HG03066 (cell line): ENCODE measurements around the gene SNX12.
A peak's percentile ranks its signal among the peaks of the same experiment; 100 is the strongest.
"Not testable (repeated sequence)": the region's sequence is repeated elsewhere in the genome, so short reads cannot be mapped to it uniquely, and the experiment has no call there.

Experiments
- ATAC-seq: cut with Tn5 transposase; IDR thresholded peaks from one replicate; pipeline ENCODE4 v1.9.1; 2021; ENCODE audit warnings: low read depth; ENCODE audit not compliant: unreplicated experiment

SNX12 gene

DNA sequence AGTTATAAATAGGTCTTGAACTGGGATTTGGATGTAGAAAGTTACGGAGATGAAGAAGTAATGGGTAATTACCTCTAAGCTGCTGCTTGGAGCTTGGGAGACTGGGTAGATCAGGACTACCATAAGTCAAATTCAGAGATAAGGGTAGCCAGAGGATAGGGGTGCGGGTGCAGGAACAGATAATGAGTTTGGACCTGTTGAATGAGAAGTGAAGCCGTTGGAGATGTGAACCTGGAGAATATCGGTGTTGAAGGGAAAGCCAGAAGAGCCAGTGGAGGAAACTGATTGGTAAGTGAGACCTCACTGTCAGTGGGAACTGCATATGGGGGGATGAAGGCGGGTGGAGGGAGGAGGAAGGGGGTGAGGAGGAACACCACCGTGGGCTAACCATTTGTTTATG is 26.9 kb upstream of the SNX12 start:
- ATAC-seq: no peak

DNA sequence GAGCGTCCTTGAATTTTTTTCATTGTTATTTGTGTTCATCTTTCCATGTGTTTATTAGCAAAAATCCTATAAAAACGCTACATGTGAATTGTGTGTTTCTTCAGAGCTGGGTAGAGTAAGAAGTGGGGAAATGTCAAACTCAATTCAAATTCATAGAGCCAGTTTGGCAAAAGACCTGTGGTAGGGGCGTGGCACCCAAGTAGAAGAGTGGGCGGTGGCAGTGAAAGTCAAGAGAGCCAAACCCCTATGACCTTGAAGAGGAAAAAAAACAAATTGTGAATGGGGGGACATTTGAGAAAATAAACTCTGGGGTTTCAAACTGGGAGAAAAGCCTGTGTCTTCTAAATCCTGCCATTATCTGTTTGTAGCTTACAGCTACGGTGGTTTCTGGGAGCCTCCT is 23.1 kb upstream of the SNX12 start:
- no peak for ATAC-seq

DNA sequence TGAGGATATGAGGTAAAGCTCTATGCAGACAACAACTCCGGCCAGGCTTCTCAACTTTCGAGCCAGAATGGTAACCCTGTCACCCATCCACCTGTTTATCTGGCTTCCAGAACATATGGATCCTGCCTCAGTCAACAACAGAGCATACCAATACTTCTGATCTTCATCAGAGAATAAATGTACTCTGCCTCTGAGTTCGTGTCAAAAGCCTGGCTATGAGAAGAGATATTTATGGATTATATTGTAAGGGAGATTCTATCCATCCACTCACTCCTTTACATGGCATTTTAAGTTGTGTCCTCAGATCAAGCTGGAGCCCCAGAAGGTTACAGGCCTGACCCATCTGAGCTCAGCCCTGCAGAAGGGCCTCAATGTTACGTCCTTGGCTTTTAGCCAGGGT is 17.8 kb upstream of the SNX12 start:
- no peak for ATAC-seq

DNA sequence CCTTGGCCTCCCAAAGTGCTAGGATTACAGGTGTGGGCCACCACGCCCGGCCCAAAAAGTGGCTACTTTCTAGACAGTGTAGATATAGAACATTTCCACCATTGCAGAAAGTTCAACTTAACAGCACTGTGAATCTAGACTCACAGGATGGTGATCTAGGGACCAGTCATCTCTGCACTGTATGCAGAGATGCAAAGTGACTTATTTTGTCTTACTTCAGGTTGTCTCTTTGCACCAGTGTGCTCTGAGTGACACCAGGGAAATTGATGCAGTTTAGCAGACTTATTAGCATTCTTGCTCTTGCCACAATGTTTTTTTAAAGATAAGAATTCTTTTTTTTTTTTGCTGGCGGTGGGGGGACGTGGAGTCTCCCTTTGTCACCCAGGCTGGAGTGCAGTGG is 14.7 kb upstream of the SNX12 start:
- ATAC-seq: no peak

DNA sequence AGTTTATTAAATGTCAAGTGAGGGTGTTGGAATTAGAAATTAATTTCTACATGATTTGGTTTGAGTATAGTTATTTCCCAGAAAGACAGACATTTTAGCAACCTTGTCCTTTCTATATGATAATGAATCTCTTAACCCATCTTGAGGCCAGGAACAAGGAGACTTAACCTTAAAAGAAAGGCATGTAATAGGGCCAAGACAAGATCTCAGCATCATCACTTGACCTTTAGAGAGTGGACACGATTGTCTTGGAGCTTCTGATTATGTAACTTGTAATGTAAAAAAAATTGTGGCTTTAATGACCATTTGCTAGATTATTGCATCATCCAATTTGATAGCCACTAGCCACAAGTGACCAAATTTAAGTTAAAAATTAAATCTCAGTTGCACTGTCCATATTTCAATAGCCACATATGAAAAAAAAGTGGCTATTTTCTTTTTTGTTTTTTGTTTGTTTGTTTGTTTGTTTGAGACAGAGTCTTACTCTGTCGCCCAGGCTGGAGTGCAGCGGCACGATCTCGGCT is 14.1 kb upstream of the SNX12 start:
- no peak for ATAC-seq

DNA sequence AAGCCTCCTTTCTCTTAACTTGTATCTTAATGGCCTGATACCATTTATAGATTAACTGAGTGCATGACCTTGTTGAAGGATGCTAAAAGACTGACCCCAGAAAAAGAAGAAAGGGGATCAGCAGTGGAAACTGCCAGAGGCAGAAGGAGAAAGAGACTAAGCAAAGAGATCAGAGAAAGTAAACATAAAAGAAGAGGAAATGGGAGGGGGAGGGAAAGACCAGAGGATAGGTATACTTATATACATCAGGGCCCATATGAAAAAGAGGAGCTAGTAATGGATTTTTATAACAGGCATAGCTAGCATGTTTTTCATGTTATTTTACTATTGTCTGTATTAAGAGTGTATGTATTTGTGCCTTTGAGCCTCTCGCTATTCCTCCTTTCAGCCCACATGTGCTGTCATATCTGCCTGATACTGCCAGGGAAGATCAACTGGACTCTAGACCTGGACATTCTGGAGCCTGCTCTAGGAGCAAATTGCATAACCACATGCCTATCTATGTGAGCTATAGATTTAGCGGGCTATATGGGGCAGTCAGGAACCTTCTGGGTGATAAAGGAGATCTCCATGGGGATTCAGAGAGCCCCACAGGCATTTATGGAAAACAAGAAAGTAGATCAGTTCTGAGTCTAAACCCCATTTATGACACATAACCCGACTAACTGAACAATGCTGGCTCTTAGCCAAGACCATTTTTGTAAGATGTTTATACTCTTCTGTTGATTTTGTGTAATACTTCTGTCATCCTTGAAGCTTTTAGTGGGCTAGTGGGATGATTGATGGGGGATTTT is 13.4 kb upstream of the SNX12 start:
- no peak for ATAC-seq

DNA sequence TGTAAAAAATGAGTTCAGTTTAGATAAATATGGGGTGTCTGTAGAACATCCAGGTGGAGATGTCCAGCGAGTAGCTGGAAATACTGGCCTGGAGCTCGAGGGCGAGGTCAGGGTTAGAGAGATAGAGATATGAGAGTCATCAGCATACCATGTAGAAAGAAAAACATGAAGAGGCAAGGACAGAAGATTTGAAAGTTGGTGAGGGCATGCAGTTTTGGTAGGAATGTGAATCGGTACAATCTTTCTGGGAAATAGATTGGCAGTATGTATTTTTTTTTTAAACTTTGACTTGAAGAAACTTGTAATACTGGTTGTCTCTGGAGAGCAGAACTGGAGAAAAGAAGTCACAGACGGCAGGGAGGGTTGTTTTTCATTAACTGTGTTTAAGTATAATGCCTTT is 2.4 kb upstream of the SNX12 start:
- no peak for ATAC-seq

DNA sequence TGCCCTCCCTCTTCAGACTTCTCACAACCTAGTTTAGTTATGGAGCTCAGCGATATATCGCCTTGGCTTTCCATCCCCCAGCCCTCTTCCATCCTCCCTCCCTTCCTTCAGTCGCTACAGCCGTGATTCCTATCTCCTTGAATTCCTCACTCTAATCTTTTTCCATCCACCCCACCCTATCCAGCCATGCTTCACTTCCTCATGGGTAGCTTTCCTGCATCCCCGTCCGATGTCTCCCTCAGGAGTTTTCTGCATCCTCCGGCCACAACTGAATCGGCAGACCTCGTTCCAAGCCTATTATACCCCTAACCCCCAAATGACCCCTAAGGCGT is 456 bp downstream of the SNX12 start:
- peak; percentile 4 for ATAC-seq

DNA sequence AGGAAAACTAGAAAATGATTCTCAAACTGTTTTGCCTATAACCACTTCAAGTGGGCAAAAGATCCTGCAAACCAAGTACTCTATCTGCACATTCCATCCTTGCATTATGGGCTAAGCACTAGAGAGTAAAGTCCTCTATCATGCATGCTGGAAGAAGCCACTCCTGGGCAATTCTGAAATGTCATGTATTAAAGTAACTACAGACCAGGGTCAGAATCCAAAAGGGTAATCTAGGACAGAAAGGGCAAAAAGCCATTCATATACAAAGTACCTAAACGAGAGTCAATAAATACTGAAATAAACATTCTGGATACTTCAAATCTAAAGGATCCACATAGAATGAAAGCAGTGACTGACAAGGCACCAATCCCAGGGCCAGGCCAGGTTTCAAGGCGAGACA is 1.0 kb downstream of the SNX12 start:
- ATAC-seq: no peak

DNA sequence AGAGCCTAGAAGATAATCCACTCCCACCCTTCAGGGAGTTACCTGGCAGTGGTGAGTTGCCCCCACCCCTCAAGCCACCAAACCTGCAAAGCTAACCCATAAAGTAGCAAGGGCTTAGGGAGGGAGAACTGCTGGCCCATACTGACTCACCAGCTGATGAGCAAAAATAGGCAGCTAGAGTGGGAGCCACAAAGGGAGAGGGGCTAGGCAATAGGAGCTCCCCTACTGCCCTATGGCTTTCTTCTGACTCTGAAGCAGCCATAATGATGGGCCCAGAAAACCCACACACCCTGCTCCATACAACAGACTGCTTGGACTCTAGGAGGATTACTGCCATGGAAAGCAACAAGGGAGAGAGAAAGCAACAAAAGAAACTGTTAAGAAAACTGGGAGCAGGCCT is 8.0 kb downstream of the SNX12 start:
- no peak for ATAC-seq

DNA sequence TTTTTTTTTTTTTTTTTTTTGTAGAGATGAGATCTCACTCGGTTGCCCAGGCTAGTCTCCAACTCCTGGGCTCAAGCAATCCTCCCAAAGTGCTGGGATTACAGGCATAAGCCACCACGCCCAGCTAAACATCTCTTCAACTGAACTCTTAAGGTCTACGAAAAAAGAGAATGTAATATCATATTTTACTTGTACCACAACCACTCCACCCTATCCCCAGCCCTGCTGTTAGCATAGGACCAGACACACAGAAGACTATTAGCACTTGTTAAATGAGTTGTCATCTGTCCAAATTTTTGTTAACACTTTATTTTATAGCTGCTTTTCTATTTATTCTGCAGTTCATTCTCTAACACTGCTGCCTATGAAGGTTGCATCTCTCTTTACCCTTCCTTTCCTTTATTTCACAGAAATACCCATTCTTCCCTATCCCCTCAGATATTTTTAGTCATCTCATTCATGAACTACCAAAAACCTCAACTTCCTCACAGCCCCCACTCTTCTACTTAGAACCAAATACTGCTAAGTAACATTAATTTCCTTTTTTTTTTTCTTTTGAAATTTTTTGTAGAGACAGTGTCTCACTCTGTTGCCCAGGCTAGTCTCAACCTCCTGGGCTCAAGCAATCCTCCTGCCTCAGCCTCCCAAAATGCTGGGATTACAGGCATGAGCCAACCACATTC is 10.1 kb downstream of the SNX12 start:
- no peak for ATAC-seq

DNA sequence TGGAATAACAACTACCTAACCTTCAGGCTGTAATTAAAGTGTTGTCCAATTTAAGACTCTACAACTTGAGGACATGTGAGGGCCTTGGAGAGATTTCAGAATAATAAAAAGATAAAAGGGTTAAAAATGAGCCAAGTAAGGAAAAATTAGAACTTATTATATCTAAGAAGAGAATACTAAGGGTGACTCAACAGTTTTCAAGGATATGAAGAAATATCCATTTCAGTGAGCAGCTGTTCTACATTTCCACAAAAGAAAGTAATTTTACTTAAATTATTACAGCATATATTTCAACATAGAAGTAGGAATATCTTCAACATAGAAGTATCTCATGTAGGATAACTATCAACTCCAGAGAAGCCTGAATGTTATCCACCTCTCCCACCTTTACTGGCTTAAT is 11.3 kb downstream of the SNX12 start:
- ATAC-seq: no peak

DNA sequence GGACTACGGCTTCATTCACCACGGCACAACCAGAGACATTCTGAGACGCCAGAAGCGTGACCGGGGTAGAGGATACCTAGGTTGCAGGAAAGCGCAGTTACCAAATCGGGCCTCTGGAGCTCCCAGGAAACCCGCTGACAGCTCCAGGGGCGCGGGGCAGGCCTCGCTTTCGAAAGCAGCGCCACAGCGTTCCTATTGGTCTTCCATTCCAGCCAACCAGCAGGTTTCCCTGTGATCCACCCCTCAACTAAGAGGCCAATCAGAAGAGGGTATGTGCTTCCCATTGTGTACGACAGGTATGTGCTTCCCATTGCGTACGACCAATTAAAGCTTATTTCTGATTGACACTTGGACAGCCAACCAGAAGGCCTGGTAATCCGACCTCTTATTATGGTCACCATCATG is 14.9 kb downstream of the SNX12 start:
- peak; percentile 83 for ATAC-seq

DNA sequence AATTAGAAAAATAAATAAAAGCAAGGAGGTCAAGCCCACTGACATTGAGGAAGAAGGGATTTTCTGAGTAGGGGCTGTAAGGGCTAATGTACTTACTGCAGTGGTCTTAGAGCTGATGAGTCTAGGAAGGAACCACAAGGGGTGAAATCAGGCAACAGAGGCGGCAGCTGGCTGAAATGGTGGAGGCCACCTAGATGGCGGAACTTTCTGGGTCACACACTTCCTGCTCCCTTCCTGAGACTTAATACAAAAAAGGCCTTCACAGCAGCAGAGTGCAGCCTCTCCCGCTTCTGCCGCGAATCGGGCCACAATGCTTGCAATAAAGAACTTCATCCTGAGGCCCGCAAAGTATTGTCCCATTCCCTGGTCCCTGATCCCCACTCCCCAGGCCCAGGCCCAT is 15.4 kb downstream of the SNX12 start:
- ATAC-seq: no peak

DNA sequence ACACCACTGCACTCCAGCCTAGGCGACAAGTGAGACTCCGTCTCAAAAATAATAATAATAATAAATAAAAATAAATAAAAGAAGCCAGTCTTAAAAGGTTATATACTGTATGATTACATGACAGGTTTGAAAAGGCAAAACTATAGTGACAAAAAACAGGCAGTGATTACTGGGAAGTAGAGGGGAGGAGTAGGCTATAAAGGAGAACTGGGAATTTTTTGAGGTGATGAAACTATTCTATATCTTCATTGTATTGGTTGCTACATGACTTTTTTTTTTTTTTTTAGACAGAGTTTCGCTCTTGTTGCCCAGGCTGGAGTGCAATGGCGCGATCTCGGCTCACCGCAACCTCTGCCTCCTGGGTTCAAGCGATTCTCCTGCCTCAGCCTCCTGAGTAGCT is 20.2 kb downstream of the SNX12 start:
- not testable (repeated sequence) for ATAC-seq

DNA sequence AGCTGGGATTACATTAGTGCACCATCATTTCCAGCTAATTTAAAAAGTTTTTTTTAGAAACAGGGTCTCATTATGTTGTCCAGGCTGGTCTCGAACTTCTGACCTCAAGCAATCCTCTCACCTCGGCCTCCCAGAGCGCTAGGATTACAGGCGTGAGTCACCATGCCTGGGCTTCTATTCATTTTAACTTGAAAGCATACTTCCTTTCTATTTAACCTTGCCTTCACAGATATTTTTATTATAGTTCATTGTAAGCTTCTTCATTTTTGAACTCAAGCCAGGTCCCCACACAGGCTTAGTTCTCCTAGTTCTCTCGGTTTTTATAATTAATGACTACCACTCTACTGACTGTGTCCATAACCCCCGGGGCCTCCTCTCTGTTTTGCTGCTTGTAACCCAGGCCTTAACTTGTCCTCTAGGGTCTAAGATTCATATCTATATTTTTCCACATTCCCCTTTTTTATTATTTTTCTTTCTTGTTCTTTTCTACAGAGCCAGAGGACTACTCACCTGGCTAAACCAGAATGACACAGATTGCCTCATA is 50.7 kb downstream of the SNX12 start:
- ATAC-seq: no peak
